B cell (primary cell): ENCODE data around the gene NAV1. TPM values are rescaled to one million over a fixed set of nuclear protein-coding genes. Genes with fewer than 3 reads are reported as not detected.

ENCODE experiments used
- ATAC-seq: fragments of 200-7000 bp; cut with Tn5 transposase; one replicate; pipeline ENCODE4 v1.10.0; 2021; ENCODE audit warnings: low read depth, mild to moderate bottlenecking, moderate number of reproducible peaks, moderate library complexity
- CTCF ChIA-PET: fragments of 350-600 bp; sonication (Branson Sonifier 250); formaldehyde crosslinking; loops from one replicate; lab custom pipeline; 2021; ENCODE audit warnings: antibody characterized with exemption, inconsistent platforms; lab: Charles Lee
- POLR2A ChIA-PET: fragments of 350-600 bp; sonication (Branson Sonifier 250); formaldehyde crosslinking; loops from one replicate; lab custom pipeline; 2021; ENCODE audit warnings: antibody characterized with exemption; lab: Charles Lee
- DNase-seq: peaks from one replicate; pipeline ENCODE4 v3.0.0; 2013
- H2AFZ ChIP-seq: 2 replicates; pipeline ENCODE4 v1.6.1; 2012; ENCODE audit warnings: mild to moderate bottlenecking, low read depth, low read length; ENCODE audit not compliant: insufficient read depth, poor library complexity, severe bottlenecking
- H3K27ac ChIP-seq, 2 donors: 1 replicate in 1 of 2; 2 replicates in 1 of 2; pipeline ENCODE4 v1.5.1; 2012 to 2013; ENCODE audit warnings: low read length in 2 of 2, mild to moderate bottlenecking in 2 of 2, moderate library complexity in 1 of 2
- H3K27me3 ChIP-seq, 4 experiments: fragments of 200-600 bp in 1 of 4; sonication (generic) in 1 of 4; replicated peaks in 1 of 4; 1 replicate in 2 of 4; 2 replicates in 2 of 4; pipeline versions ENCODE4 v1.6.1 to v1.7.0; 2013 to 2016; ENCODE audit warnings: low read length in 3 of 4, mild to moderate bottlenecking in 2 of 4, mixed read lengths in 1 of 4, moderate library complexity in 1 of 4; ENCODE audit not compliant: insufficient read depth in 4 of 4, control insufficient read depth in 3 of 4; ENCODE audit errors: control extremely low read depth in 1 of 4
- H3K36me3 ChIP-seq, 2 experiments: replicated peaks in 1 of 2; 1 replicate in 1 of 2; 2 replicates in 1 of 2; pipeline versions ENCODE4 v1.6.1 to v1.7.1; 2013; ENCODE audit warnings: low read length in 1 of 2; ENCODE audit not compliant: insufficient read depth in 2 of 2, control insufficient read depth in 1 of 2; ENCODE audit errors: control extremely low read depth in 1 of 2, extremely low read depth in 1 of 2
- H3K4me1 ChIP-seq, 2 donors: fragments of 200-600 bp in 1 of 2; sonication (generic) in 1 of 2; 1 replicate in 1 of 2; 2 replicates in 1 of 2; pipeline versions ENCODE4 v1.5.1 to v1.6.1; 2013 to 2017; ENCODE audit warnings: low read length in 2 of 2; ENCODE audit not compliant: control insufficient read depth in 2 of 2, insufficient read depth in 2 of 2
- H3K4me2 ChIP-seq: replicated peaks from 2 replicates; pipeline ENCODE3; 2012; ENCODE audit warnings: mild to moderate bottlenecking, low read depth, low read length; ENCODE audit not compliant: poor library complexity, severe bottlenecking
- H3K4me3 ChIP-seq, 5 experiments: fragments of 200-600 bp in 1 of 5; sonication (generic) in 1 of 5; 1 replicate in 3 of 5; 2 replicates in 2 of 5; pipeline versions ENCODE4 v1.5.1 to v1.7.0; 2011 to 2016; ENCODE audit warnings: low read length in 4 of 5, mild to moderate bottlenecking in 4 of 5, low read depth in 2 of 5, control low read depth in 1 of 5, moderate library complexity in 1 of 5; ENCODE audit not compliant: insufficient read depth in 1 of 5; ENCODE audit errors: control extremely low read depth in 1 of 5, extremely low read depth in 1 of 5
- H3K79me2 ChIP-seq: fragments of 200-600 bp; sonication (generic); one replicate; pipeline ENCODE4 v1.6.0; 2016; ENCODE audit warnings: low read length; ENCODE audit not compliant: control insufficient read depth, insufficient read depth
- H3K9ac ChIP-seq: fragments of 200-600 bp; sonication (generic); 2 replicates; pipeline ENCODE4 v1.6.1; 2017; ENCODE audit warnings: mild to moderate bottlenecking, low read length, moderate library complexity
- H3K9me3 ChIP-seq, 3 donors: one replicate each; pipeline versions ENCODE4 v1.6.1 to v1.7.1; 2013; ENCODE audit warnings: low read length in 2 of 3; ENCODE audit not compliant: control insufficient read depth in 2 of 3, insufficient read depth in 1 of 3; ENCODE audit errors: control extremely low read depth in 1 of 3
- H4K20me1 ChIP-seq: 2 replicates; pipeline ENCODE4 v1.6.0; 2012; ENCODE audit warnings: mild to moderate bottlenecking, low read length; ENCODE audit not compliant: insufficient read depth, control insufficient read depth, poor library complexity, severe bottlenecking
- H3K27ac Mint-ChIP-seq: one replicate; pipeline ENCODE4 v1.8.0; 2021; ENCODE audit warnings: mixed read lengths
- H3K27me3 Mint-ChIP-seq: one replicate; pipeline ENCODE4 v1.8.0; 2021; ENCODE audit warnings: mixed read lengths
- H3K4me1 Mint-ChIP-seq: one replicate; pipeline ENCODE4 v1.8.0; 2021; ENCODE audit warnings: mixed read lengths
- H3K4me3 Mint-ChIP-seq: one replicate; pipeline ENCODE4 v1.8.0; 2021; ENCODE audit warnings: mixed read lengths
- H3K9me3 Mint-ChIP-seq: one replicate; pipeline ENCODE4 v1.8.0; 2022; ENCODE audit warnings: mixed read lengths; ENCODE audit not compliant: insufficient read depth
- CTCF ChIP-seq: fragments of 200-600 bp; IDR thresholded peaks from one replicate; pipeline ENCODE4 v1.8.0; 2022; ENCODE audit warnings: antibody characterized with exemption, mild to moderate bottlenecking
- EZH2 ChIP-seq: IDR thresholded peaks from 2 replicates; pipeline ENCODE4 v1.6.1; 2012; ENCODE audit warnings: borderline replicate concordance, low read depth, mild to moderate bottlenecking, moderate library complexity, low read length; ENCODE audit not compliant: insufficient read depth, poor library complexity, severe bottlenecking
- WGBS: methylation state at CpG from one replicate; pipeline ENCODE4 v1.1.5; 2013; ENCODE audit warnings: missing lambda C conversion rate; ENCODE audit not compliant: insufficient coverage; 5-methylcytosine and 5-hydroxymethylcytosine counted together
- intact Hi-C: fragments of 100-400 bp; cut with micrococcal nuclease; formaldehyde crosslinking; loops from one replicate; pipeline ENCODE4 v1.10.0; 2022
- polyA plus RNA-seq: library from polyadenylated mRNA; depleted of rRNA; stranded (reverse); fragments of >200 nt; gene quantifications from 2 replicates; pipeline ENCODE4 v1.2.3, GENCODE V29; 2012
- total RNA-seq, 2 donors: library from RNA; stranded (reverse); fragments of 120-200 nt in 1 of 2; gene quantifications; 1 replicate in 1 of 2; 2 replicates in 1 of 2; pipeline versions ENCODE4 v1.2.3 to v1.2.4, GENCODE V29; 2013 to 2022

Gene NAV1
- total and polyA plus RNA-seq, 2 donors (not counting 1 experiment from before 2014, with no cell fraction given): 1.5 to 4.3 TPM

DNA sequence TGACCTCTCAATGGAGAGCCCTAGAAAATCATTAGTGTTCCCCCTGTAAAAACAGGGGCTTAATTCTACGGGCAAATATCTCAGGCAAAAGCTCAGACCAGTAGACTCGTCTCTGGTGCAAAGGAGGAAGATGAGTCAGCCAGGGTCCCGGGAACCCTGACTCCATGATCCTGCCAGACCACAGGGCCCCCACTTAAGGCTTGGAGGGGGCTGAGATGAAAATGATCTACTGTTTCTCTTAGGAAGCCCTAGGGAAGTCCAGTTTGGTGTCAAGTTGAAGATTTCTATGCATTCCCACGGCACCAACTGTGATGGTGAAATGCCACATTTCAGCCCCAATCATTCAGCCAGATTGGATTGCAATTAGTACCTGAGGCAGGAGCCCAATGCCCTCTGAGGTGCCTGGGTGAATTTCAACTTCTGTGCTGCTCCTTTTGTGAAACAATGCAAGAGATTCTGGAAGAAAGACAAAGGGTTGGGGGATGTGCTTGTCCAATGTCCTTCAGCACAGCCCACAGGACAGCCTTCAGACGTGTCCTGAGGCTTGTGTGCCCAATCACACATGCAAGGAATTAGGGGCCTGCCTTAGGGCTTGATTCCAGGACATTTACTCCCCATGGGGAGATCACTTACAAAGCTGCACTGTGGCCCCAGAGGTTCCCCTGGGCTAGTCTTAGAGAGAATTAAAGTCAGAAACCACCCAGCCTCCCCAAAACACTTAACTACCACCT is 18.1 kb downstream of the NAV1 start:
- no peak for TF ChIP-seq CTCF
- no peak for TF ChIP-seq EZH2
- Histone ChIP-seq H3K4me1 (peaks cover 0 to 4% of the 10 kb centered on the region in 2 donors), H3K9ac (no peak overlapping the region), H3K79me2 (no peaks in the 10 kb centered on the region), H3K9me3 (peaks cover 0 to 3% (median 0%) of the 10 kb centered on the region in 3 donors), H4K20me1 (no peaks in the 10 kb centered on the region), H3K27me3 (no peaks in the 10 kb centered on the region), H2AFZ (no peak overlapping the region), H3K36me3 (no peaks in the 10 kb centered on the region), H3K4me3 (no peak overlapping the region), H3K4me2 (no peak overlapping the region), H3K27ac (no peak overlapping the region)
- no peak overlapping the region for H3K27ac Mint-ChIP-seq
- DNase-seq (no peak), ATAC-seq (no peak)
- POLR2A ChIA-PET: no interaction called here
- H3K27me3 Mint-ChIP-seq: peaks cover 18% of the 10 kb centered on the region
- WGBS: 74% methylated on average over 4 of the region's 5 CpGs
- no peak overlapping the region for H3K4me3 Mint-ChIP-seq
- intact Hi-C loops: no loop called here
- H3K4me1 Mint-ChIP-seq: peaks cover 2% of the 10 kb centered on the region
- no peaks in the 10 kb centered on the region for H3K9me3 Mint-ChIP-seq
- CTCF ChIA-PET: interaction anchor here (5.7 kb wide), 1 partner anchor 235 kb away, joined by 106 read pairs; no protein-coding TSS in a partner anchor

DNA sequence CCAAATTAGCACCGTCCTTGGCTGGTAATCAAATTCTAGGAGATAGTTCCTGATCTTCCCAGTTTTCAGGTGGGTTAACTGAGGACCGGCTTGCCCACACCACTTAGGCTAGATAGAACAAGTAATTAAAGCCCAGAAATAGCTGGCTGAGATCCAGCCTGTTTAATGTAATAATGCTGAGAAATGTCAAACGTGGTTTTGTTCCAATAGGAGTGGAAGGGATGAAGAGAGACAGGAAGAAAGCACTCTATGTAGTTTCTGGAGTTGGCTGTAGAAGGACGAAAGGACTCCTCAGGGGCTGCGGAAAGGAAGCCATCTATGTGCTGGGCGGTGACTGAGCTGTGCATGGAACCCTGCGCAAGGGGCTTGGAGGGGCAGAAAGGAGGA is 18.6 kb downstream of the NAV1 start:
- POLR2A ChIA-PET: no interaction called here
- no peaks in the 10 kb centered on the region for H3K9me3 Mint-ChIP-seq
- H3K4me3 Mint-ChIP-seq: no peak overlapping the region
- no peak overlapping the region for H2AFZ ChIP-seq
- no peak for DNase-seq
- peaks cover 0 to 3% (median 0%) of the 10 kb centered on the region in 3 donors for H3K9me3 ChIP-seq
- no peaks in the 10 kb centered on the region for H3K36me3 ChIP-seq
- no peaks in the 10 kb centered on the region for H3K79me2 ChIP-seq
- no peak for ATAC-seq
- H3K4me3 ChIP-seq: no peak overlapping the region
- CTCF ChIA-PET: interaction anchor here (0.9 to 5.7 kb wide), 6 partner anchors 11 to 415 kb away, joined by 3 to 106 read pairs (median 10); no protein-coding TSS in a partner anchor
- no peak overlapping the region for H3K9ac ChIP-seq
- WGBS: 83% methylated on average over 5 of the region's 7 CpGs
- intact Hi-C loops: no loop called here
- no peaks in the 10 kb centered on the region for H3K27me3 ChIP-seq
- TF ChIP-seq EZH2 (no peak), CTCF (no peak)
- H3K4me1 ChIP-seq: peaks cover 0 to 4% of the 10 kb centered on the region in 2 donors
- no peaks in the 10 kb centered on the region for H4K20me1 ChIP-seq
- no peak overlapping the region for H3K27ac Mint-ChIP-seq
- H3K27ac ChIP-seq: no peak overlapping the region
- peaks cover 2% of the 10 kb centered on the region for H3K4me1 Mint-ChIP-seq
- no peak overlapping the region for H3K4me2 ChIP-seq
- peaks cover 18% of the 10 kb centered on the region for H3K27me3 Mint-ChIP-seq
